Activated CD4-positive, alpha-beta T cell treated with anti-CD3 and anti-CD28 coated beads for 36 hours (primary cell): Measurements from ENCODE around the gene MYPN. TPM values are rescaled to one million over a fixed set of nuclear protein-coding genes. Genes with fewer than 3 reads are reported as not detected.
A peak's percentile ranks its signal among the peaks of the same experiment; 100 is the strongest.
"Not testable (repeated sequence)": the region's sequence is repeated elsewhere in the genome, so short reads cannot be mapped to it uniquely, and the experiment has no call there.

Experiments
- ATAC-seq: fragments of 200-7000 bp; cut with Tn5 transposase; one replicate; pipeline ENCODE4 v1.10.0; 2021; ENCODE audit warnings: mild to moderate bottlenecking, moderate library complexity
- CTCF ChIA-PET: fragments of 350-600 bp; sonication (Branson Sonifier 250); formaldehyde crosslinking; loops from one replicate; lab custom pipeline; 2021; ENCODE audit warnings: antibody characterized with exemption; lab: Charles Lee
- POLR2A ChIA-PET: fragments of 350-600 bp; sonication (Branson Sonifier 250); formaldehyde crosslinking; loops from one replicate; lab custom pipeline; 2021; ENCODE audit warnings: antibody characterized with exemption, inconsistent platforms; lab: Charles Lee
- DNase-seq: peaks from one replicate; pipeline ENCODE4 v3.0.0-alpha.2; 2020
- H3K27ac Mint-ChIP-seq: one replicate; pipeline ENCODE4 v1.8.0; 2021; ENCODE audit warnings: mixed read lengths
- H3K27me3 Mint-ChIP-seq: one replicate; pipeline ENCODE4 v1.8.0; 2021; ENCODE audit warnings: mixed read lengths
- H3K36me3 Mint-ChIP-seq: one replicate; pipeline ENCODE4 v1.8.0; 2021; ENCODE audit warnings: low read depth, mixed read lengths
- H3K4me1 Mint-ChIP-seq: one replicate; pipeline ENCODE4 v1.8.0; 2021; ENCODE audit warnings: mixed read lengths
- H3K4me3 Mint-ChIP-seq: one replicate; pipeline ENCODE4 v1.8.0; 2021; ENCODE audit warnings: mild to moderate bottlenecking, moderate library complexity, mixed read lengths
- H3K9me3 Mint-ChIP-seq: one replicate; pipeline ENCODE4 v1.8.0; 2021; ENCODE audit warnings: low read depth, mixed read lengths
- intact Hi-C, 2 experiments: fragments of 100-400 bp; cut with DNase I in 1 of 2; cut with micrococcal nuclease in 1 of 2; formaldehyde crosslinking; loops; one replicate each; pipeline versions ENCODE4 v1.14.2 to v1.15.1; 2022 to 2024; cut with DNase I, micrococcal nuclease
- total RNA-seq, 2 experiments: library from RNA; stranded (reverse); gene quantifications; one replicate each; pipeline ENCODE4 v1.2.3, GENCODE V29; 2021

The MYPN gene
- total RNA-seq, 2 experiments from 2014 or later: not detected

- DNase-seq (no peak), ATAC-seq (no peak)
- H3K4me1 Mint-ChIP-seq: no peaks in the 10 kb centered on the region
- POLR2A ChIA-PET: no interaction called here
- H3K4me3 Mint-ChIP-seq: no peak overlapping the region
- H3K27me3 Mint-ChIP-seq: peaks cover 2% of the 10 kb centered on the region
- H3K36me3 Mint-ChIP-seq: no peaks in the 10 kb centered on the region
- H3K27ac Mint-ChIP-seq: no peak overlapping the region
- CTCF ChIA-PET: no interaction called here
- H3K9me3 Mint-ChIP-seq: no peaks in the 10 kb centered on the region
- intact Hi-C loops: no loop called here
These were observed 63.0 kb downstream of the MYPN start for GRCh38 chr10:68172324-68172723.

GRCh38 chr10:68175949-68176348 is 66.7 kb downstream of the MYPN start:
- POLR2A ChIA-PET: no interaction called here
- H3K4me3 Mint-ChIP-seq: no peak overlapping the region
- intact Hi-C loops: no loop called here
- H3K36me3 Mint-ChIP-seq: no peaks in the 10 kb centered on the region
- no peaks in the 10 kb centered on the region for H3K4me1 Mint-ChIP-seq
- H3K27me3 Mint-ChIP-seq: peaks cover 3% of the 10 kb centered on the region
- ATAC-seq (no peak), DNase-seq (no peak)
- H3K27ac Mint-ChIP-seq: no peak overlapping the region
- CTCF ChIA-PET: interaction anchor here (0.6 kb wide), 1 partner anchor 387 kb away, joined by 3 read pairs; no protein-coding TSS in a partner anchor
- H3K9me3 Mint-ChIP-seq: no peaks in the 10 kb centered on the region

- Mint-ChIP-seq H3K36me3 (no peaks in the 10 kb centered on the region), H3K9me3 (no peaks in the 10 kb centered on the region), H3K27ac (no peak overlapping the region), H3K4me1 (no peaks in the 10 kb centered on the region), H3K4me3 (no peak overlapping the region), H3K27me3 (peaks cover 3% of the 10 kb centered on the region)
- intact Hi-C loops: no loop called here
- CTCF ChIA-PET: no interaction called here
- ATAC-seq (no peak), DNase-seq (no peak)
- POLR2A ChIA-PET: no interaction called here
These were observed 67.5 kb downstream of the MYPN start for GRCh38 chr10:68176797-68177196.

- no peak for ATAC-seq
- Mint-ChIP-seq H3K4me1 (no peaks in the 10 kb centered on the region), H3K4me3 (no peak overlapping the region), H3K36me3 (no peaks in the 10 kb centered on the region), H3K9me3 (no peaks in the 10 kb centered on the region), H3K27me3 (peaks cover 3% of the 10 kb centered on the region), H3K27ac (no peak overlapping the region)
- ChIA-PET POLR2A (interaction anchor here (0.6 kb wide), 1 partner anchor 17 kb away, joined by 4 read pairs; no protein-coding TSS in a partner anchor), CTCF (interaction anchor here (0.6 to 1.3 kb wide), 2 partner anchors 13 to 20 kb away, joined by 3 read pairs; no protein-coding TSS in a partner anchor)
- intact Hi-C loops: no loop called here
- no peak for DNase-seq
These were observed 69.3 kb downstream of the MYPN start for GRCh38 chr10:68178592-68178991.

- H3K4me3 Mint-ChIP-seq: no peak overlapping the region
- H3K9me3 Mint-ChIP-seq: no peaks in the 10 kb centered on the region
- intact Hi-C loops: no loop called here
- ATAC-seq (no peak), DNase-seq (no peak)
- POLR2A ChIA-PET: interaction anchor here (0.6 kb wide), 1 partner anchor 16 kb away, joined by 4 read pairs; no protein-coding TSS in a partner anchor
- CTCF ChIA-PET: no interaction called here
- H3K36me3 Mint-ChIP-seq: no peaks in the 10 kb centered on the region
- no peak overlapping the region for H3K27ac Mint-ChIP-seq
- peaks cover 1% of the 10 kb centered on the region for H3K27me3 Mint-ChIP-seq
- H3K4me1 Mint-ChIP-seq: no peaks in the 10 kb centered on the region
These were observed 69.7 kb downstream of the MYPN start for GRCh38 chr10:68179016-68179415.

- ChIA-PET POLR2A (no interaction called here), CTCF (interaction anchor here (1.0 kb wide), 1 partner anchor 25 kb away, joined by 3 read pairs; no protein-coding TSS in a partner anchor)
- ATAC-seq (no peak), DNase-seq (no peak)
- Mint-ChIP-seq H3K27me3 (peaks cover 8% of the 10 kb centered on the region), H3K9me3 (no peaks in the 10 kb centered on the region), H3K36me3 (no peaks in the 10 kb centered on the region), H3K4me3 (no peak overlapping the region), H3K4me1 (no peaks in the 10 kb centered on the region), H3K27ac (no peak overlapping the region)
- intact Hi-C loops: no loop called here
These were observed 71.2 kb downstream of the MYPN start for GRCh38 chr10:68180490-68180889.

GRCh38 chr10:68184546-68184945 is 75.3 kb downstream of the MYPN start:
- Mint-ChIP-seq H3K27me3 (peaks cover 19% of the 10 kb centered on the region), H3K27ac (no peak overlapping the region), H3K4me3 (no peak overlapping the region), H3K36me3 (no peaks in the 10 kb centered on the region), H3K4me1 (no peaks in the 10 kb centered on the region), H3K9me3 (no peaks in the 10 kb centered on the region)
- intact Hi-C loops: no loop called here
- DNase-seq: no peak
- ChIA-PET CTCF (no interaction called here), POLR2A (no interaction called here)
- no peak for ATAC-seq

GRCh38 chr10:68185085-68185484 is 75.8 kb downstream of the MYPN start:
- H3K4me1 Mint-ChIP-seq: no peaks in the 10 kb centered on the region
- no peak for DNase-seq
- H3K4me3 Mint-ChIP-seq: no peak overlapping the region
- H3K27ac Mint-ChIP-seq: no peak overlapping the region
- H3K27me3 Mint-ChIP-seq: peaks cover 20% of the 10 kb centered on the region
- ChIA-PET CTCF (no interaction called here), POLR2A (no interaction called here)
- ATAC-seq: no peak
- no peaks in the 10 kb centered on the region for H3K9me3 Mint-ChIP-seq
- H3K36me3 Mint-ChIP-seq: no peaks in the 10 kb centered on the region
- intact Hi-C loops: no loop called here

GRCh38 chr10:68188835-68189234 is 79.5 kb downstream of the MYPN start:
- ATAC-seq (no peak), DNase-seq (no peak)
- no peak overlapping the region for H3K27ac Mint-ChIP-seq
- peaks cover 30% of the 10 kb centered on the region for H3K27me3 Mint-ChIP-seq
- H3K9me3 Mint-ChIP-seq: no peaks in the 10 kb centered on the region
- H3K36me3 Mint-ChIP-seq: no peaks in the 10 kb centered on the region
- H3K4me1 Mint-ChIP-seq: no peaks in the 10 kb centered on the region
- H3K4me3 Mint-ChIP-seq: no peak overlapping the region
- intact Hi-C loops: no loop called here
- ChIA-PET POLR2A (no interaction called here), CTCF (interaction anchor here (0.5 to 0.9 kb wide), 4 partner anchors 11 to 668 kb away, joined by 3 to 5 read pairs (median 4); no protein-coding TSS in a partner anchor)

- POLR2A ChIA-PET: no interaction called here
- Mint-ChIP-seq H3K27ac (no peak overlapping the region), H3K36me3 (no peaks in the 10 kb centered on the region), H3K27me3 (peaks cover 23% of the 10 kb centered on the region), H3K4me1 (no peaks in the 10 kb centered on the region), H3K9me3 (no peaks in the 10 kb centered on the region), H3K4me3 (no peak overlapping the region)
- ATAC-seq (peak; percentile 30), DNase-seq (no peak)
- CTCF ChIA-PET: no interaction called here
- intact Hi-C loops: no loop called here
These were observed 82.8 kb downstream of the MYPN start for GRCh38 chr10:68192113-68192512.

GRCh38 chr10:68194290-68194689 is 85.0 kb downstream of the MYPN start:
- ChIA-PET POLR2A (interaction anchor here (0.7 kb wide), 1 partner anchor 290 kb away, joined by 3 read pairs; no protein-coding TSS in a partner anchor), CTCF (no interaction called here)
- Mint-ChIP-seq H3K4me3 (no peak overlapping the region), H3K27ac (no peak overlapping the region), H3K4me1 (no peaks in the 10 kb centered on the region), H3K27me3 (peaks cover 29% of the 10 kb centered on the region), H3K36me3 (no peaks in the 10 kb centered on the region), H3K9me3 (no peaks in the 10 kb centered on the region)
- DNase-seq (no peak), ATAC-seq (no peak)
- intact Hi-C loops: no loop called here

- CTCF ChIA-PET: interaction anchor here (0.8 kb wide), 1 partner anchor 44 kb away, joined by 3 read pairs; no protein-coding TSS in a partner anchor
- H3K4me1 Mint-ChIP-seq, H3K27ac Mint-ChIP-seq, H3K36me3 Mint-ChIP-seq, H3K9me3 Mint-ChIP-seq, H3K4me3 Mint-ChIP-seq, intact Hi-C loops, DNase-seq, ATAC-seq: not testable (repeated sequence)
- POLR2A ChIA-PET: interaction anchor here (0.5 kb wide), 1 partner anchor 17 kb away, joined by 4 read pairs; no protein-coding TSS in a partner anchor
- peaks cover 35% of the 10 kb centered on the region for H3K27me3 Mint-ChIP-seq
These were observed 86.5 kb downstream of the MYPN start for GRCh38 chr10:68195776-68196175.
